Liver (tissue), 9 donors: ENCODE data around the gene DNTT. TPM values are rescaled to one million over a fixed set of nuclear protein-coding genes. Genes with fewer than 3 reads are reported as not detected.

Experiments
- DNase-seq: peaks from one replicate; pipeline ENCODE4 v3.0.0-alpha.2; 2017; ENCODE audit warnings: low spot score
- H3K27ac ChIP-seq, 2 donors: one replicate each; pipeline ENCODE4 v1.7.0; 2013; ENCODE audit warnings: inconsistent platforms in 2 of 2, low read length in 2 of 2, control low read depth in 1 of 2, low read depth in 1 of 2, mild to moderate bottlenecking in 1 of 2
- H3K27me3 ChIP-seq, 4 donors: one replicate each; pipeline versions ENCODE4 v1.6.1 to v1.7.0; 2013; ENCODE audit warnings: low read length in 3 of 4, inconsistent platforms in 1 of 4, mild to moderate bottlenecking in 1 of 4, moderate library complexity in 1 of 4; ENCODE audit not compliant: control insufficient read depth in 4 of 4, insufficient read depth in 4 of 4
- H3K36me3 ChIP-seq, 4 donors: one replicate each; pipeline versions ENCODE4 v1.6.1 to v1.7.0; 2013; ENCODE audit warnings: low read length in 3 of 4, mild to moderate bottlenecking in 3 of 4, low read depth in 1 of 4, moderate library complexity in 1 of 4; ENCODE audit not compliant: control insufficient read depth in 4 of 4, insufficient read depth in 3 of 4
- H3K4me1 ChIP-seq, 4 donors: one replicate each; pipeline versions ENCODE4 v1.6.1 to v1.7.0; 2013; ENCODE audit warnings: low read length in 3 of 4, mild to moderate bottlenecking in 3 of 4, moderate library complexity in 1 of 4; ENCODE audit not compliant: control insufficient read depth in 4 of 4, insufficient read depth in 4 of 4
- H3K4me3 ChIP-seq, 3 donors: one replicate each; pipeline versions ENCODE4 v1.6.1 to v1.7.0; 2013; ENCODE audit warnings: low read length in 3 of 3, control low read depth in 1 of 3, low read depth in 1 of 3, mild to moderate bottlenecking in 1 of 3
- H3K9ac ChIP-seq, 2 donors: one replicate each; pipeline ENCODE4 v1.7.0; 2013; ENCODE audit warnings: low read length in 2 of 2, mild to moderate bottlenecking in 2 of 2, moderate library complexity in 2 of 2, control low read depth in 1 of 2, low read depth in 1 of 2
- H3K9me3 ChIP-seq, 4 donors: one replicate each; pipeline versions ENCODE4 v1.6.1 to v1.7.0; 2013; ENCODE audit warnings: low read length in 3 of 4; ENCODE audit not compliant: control insufficient read depth in 4 of 4
- EGR1 ChIP-seq, 2 donors: IDR thresholded peaks; 2 replicates each; pipeline ENCODE4 v1.6.1; 2016 to 2018; ENCODE audit warnings: antibody characterized with exemption in 2 of 2, low read depth in 2 of 2
- FOXA1 ChIP-seq: IDR thresholded peaks from 2 replicates; pipeline ENCODE4 v1.6.1; 2016; ENCODE audit warnings: antibody characterized with exemption
- FOXA2 ChIP-seq: IDR thresholded peaks from 2 replicates; pipeline ENCODE4 v1.6.1; 2016; ENCODE audit warnings: antibody characterized with exemption
- GABPA ChIP-seq, 2 donors: IDR thresholded peaks in 1 of 2; conservative IDR thresholded peaks in 1 of 2; 2 replicates each; pipeline ENCODE4 v1.6.1; 2016; ENCODE audit warnings: antibody characterized with exemption in 2 of 2, mild to moderate bottlenecking in 1 of 2, moderate library complexity in 1 of 2
- HNF4A ChIP-seq, 2 donors: conservative IDR thresholded peaks; 2 replicates each; pipeline ENCODE4 v1.6.1; 2016; ENCODE audit warnings: antibody characterized with exemption in 2 of 2, mild to moderate bottlenecking in 2 of 2
- HNF4G ChIP-seq: IDR thresholded peaks from 2 replicates; pipeline ENCODE4 v1.6.1; 2016; ENCODE audit warnings: antibody characterized with exemption
- JUND ChIP-seq, 2 donors: IDR thresholded peaks; 2 replicates each; pipeline ENCODE4 v1.6.1; 2016; ENCODE audit warnings: antibody characterized with exemption in 2 of 2
- NR2F2 ChIP-seq: IDR thresholded peaks from 2 replicates; pipeline ENCODE4 v1.6.1; 2016; ENCODE audit warnings: antibody characterized with exemption
- RAD21 ChIP-seq, 2 donors: IDR thresholded peaks; 2 replicates each; pipeline ENCODE4 v1.6.1; 2016; ENCODE audit warnings: antibody characterized with exemption in 2 of 2, mild to moderate bottlenecking in 2 of 2
- RXRA ChIP-seq, 2 donors: IDR thresholded peaks; 2 replicates each; pipeline ENCODE4 v1.6.1; 2017 to 2018; ENCODE audit warnings: antibody characterized with exemption in 2 of 2, mild to moderate bottlenecking in 1 of 2
- SP1 ChIP-seq: IDR thresholded peaks from 2 replicates; pipeline ENCODE4 v1.6.1; 2018; ENCODE audit warnings: antibody characterized with exemption, mild to moderate bottlenecking
- TAF1 ChIP-seq: conservative IDR thresholded peaks from 2 replicates; pipeline ENCODE4 v1.6.1; 2016; ENCODE audit warnings: antibody characterized with exemption, mild to moderate bottlenecking
- YY1 ChIP-seq: IDR thresholded peaks from 2 replicates; pipeline ENCODE4 v1.6.1; 2016; ENCODE audit warnings: antibody characterized with exemption, mild to moderate bottlenecking
- WGBS: extraction: QIAGEN DNeasy Blood & Tissue Kit; methylation state at CpG from one replicate; pipeline ENCODE4 v1.1.7; 2013; 5-methylcytosine and 5-hydroxymethylcytosine counted together
- polyA plus RNA-seq, 2 donors: library from polyadenylated mRNA; stranded (reverse) in 1 of 2; unstranded in 1 of 2; fragments of 200-250 nt in 1 of 2; fragments of >200 nt in 1 of 2; fragmentation: Nextera tagmentation in 1 of 2; extraction: Ambion mirVana in 1 of 2; gene quantifications; one replicate each; pipeline versions ENCODE4 v1.2.1 to v1.2.3, GENCODE V29; 2013 to 2015
- total RNA-seq, 2 donors: library from RNA; depleted of rRNA; stranded (reverse); fragments of >200 nt; gene quantifications; one replicate each; pipeline ENCODE4 v1.2.3, GENCODE V29; 2014
- TF ChIP-seq, protein P1 (sequence below): IDR thresholded peaks from 2 replicates; pipeline ENCODE4 v1.6.1; 2016; ENCODE audit warnings: antibody characterized with exemption, mild to moderate bottlenecking
- TF ChIP-seq, protein P2 (sequence below): fragments of 150-350 bp; IDR thresholded peaks from 2 replicates; pipeline ENCODE4 v1.5.1; 2017; ENCODE audit warnings: improper control_type of control experiment, low read depth, low read length; ENCODE audit not compliant: missing input control
- TF ChIP-seq, protein P3 (sequence below): IDR thresholded peaks from 2 replicates; pipeline ENCODE4 v1.6.1; 2016; ENCODE audit warnings: antibody characterized with exemption
- TF ChIP-seq, protein P4 (sequence below): IDR thresholded peaks from 2 replicates; pipeline ENCODE4 v1.6.1; 2016; ENCODE audit warnings: antibody characterized with exemption
- TF ChIP-seq, protein P5 (sequence below): IDR thresholded peaks from 2 replicates; pipeline ENCODE4 v1.6.1; 2016; ENCODE audit warnings: antibody characterized with exemption
- donor health status: healthy.
- donor health status: healthy.
- donor health status: healthy.
- donor health status: healthy.
- donor health status: healthy.

The DNTT gene
- total and polyA plus RNA-seq, 4 donors, result 0.70 TPM; not detected in 3

DNA sequence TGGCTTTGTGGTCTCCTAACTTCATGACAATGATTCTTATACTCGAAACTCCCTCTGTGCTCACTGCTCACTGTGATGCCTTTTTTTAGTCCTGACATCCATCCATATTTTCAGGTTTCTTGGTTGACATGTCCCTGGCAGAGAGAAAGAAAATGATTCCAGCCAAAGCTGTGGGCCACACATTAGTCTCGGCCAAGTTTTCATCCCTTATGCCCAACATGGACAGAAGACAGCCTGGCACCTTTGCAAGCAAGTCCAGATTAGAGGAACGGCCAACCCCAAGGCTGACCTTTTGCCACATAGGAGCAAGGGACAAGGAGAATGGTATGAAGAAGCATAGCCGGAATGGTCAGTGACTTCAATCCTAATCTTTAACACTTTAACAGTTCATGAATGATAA is 63.2 kb downstream of the DNTT start:
- no peaks in the 10 kb centered on the region for H3K9me3 ChIP-seq
- no peaks in the 10 kb centered on the region for H3K4me1 ChIP-seq
- H3K4me3 ChIP-seq, result no peak overlapping the region
- WGBS, result 83% methylated on average over 4 of the region's 4 CpGs
- no peaks in the 10 kb centered on the region for H3K27me3 ChIP-seq
- DNase-seq, result no peak
- H3K36me3 ChIP-seq, result no peaks in the 10 kb centered on the region
- H3K9ac ChIP-seq, result no peak overlapping the region
- no peak for TF ChIP-seq SP1
- TF ChIP-seq TAF1, result no peak
- TF ChIP-seq, protein P1, sequence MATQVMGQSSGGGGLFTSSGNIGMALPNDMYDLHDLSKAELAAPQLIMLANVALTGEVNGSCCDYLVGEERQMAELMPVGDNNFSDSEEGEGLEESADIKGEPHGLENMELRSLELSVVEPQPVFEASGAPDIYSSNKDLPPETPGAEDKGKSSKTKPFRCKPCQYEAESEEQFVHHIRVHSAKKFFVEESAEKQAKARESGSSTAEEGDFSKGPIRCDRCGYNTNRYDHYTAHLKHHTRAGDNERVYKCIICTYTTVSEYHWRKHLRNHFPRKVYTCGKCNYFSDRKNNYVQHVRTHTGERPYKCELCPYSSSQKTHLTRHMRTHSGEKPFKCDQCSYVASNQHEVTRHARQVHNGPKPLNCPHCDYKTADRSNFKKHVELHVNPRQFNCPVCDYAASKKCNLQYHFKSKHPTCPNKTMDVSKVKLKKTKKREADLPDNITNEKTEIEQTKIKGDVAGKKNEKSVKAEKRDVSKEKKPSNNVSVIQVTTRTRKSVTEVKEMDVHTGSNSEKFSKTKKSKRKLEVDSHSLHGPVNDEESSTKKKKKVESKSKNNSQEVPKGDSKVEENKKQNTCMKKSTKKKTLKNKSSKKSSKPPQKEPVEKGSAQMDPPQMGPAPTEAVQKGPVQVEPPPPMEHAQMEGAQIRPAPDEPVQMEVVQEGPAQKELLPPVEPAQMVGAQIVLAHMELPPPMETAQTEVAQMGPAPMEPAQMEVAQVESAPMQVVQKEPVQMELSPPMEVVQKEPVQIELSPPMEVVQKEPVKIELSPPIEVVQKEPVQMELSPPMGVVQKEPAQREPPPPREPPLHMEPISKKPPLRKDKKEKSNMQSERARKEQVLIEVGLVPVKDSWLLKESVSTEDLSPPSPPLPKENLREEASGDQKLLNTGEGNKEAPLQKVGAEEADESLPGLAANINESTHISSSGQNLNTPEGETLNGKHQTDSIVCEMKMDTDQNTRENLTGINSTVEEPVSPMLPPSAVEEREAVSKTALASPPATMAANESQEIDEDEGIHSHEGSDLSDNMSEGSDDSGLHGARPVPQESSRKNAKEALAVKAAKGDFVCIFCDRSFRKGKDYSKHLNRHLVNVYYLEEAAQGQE, result no peak
- TF ChIP-seq HNF4A (conservative IDR thresholded peaks at IDR 0.05), result no peak
- TF ChIP-seq, protein P2, sequence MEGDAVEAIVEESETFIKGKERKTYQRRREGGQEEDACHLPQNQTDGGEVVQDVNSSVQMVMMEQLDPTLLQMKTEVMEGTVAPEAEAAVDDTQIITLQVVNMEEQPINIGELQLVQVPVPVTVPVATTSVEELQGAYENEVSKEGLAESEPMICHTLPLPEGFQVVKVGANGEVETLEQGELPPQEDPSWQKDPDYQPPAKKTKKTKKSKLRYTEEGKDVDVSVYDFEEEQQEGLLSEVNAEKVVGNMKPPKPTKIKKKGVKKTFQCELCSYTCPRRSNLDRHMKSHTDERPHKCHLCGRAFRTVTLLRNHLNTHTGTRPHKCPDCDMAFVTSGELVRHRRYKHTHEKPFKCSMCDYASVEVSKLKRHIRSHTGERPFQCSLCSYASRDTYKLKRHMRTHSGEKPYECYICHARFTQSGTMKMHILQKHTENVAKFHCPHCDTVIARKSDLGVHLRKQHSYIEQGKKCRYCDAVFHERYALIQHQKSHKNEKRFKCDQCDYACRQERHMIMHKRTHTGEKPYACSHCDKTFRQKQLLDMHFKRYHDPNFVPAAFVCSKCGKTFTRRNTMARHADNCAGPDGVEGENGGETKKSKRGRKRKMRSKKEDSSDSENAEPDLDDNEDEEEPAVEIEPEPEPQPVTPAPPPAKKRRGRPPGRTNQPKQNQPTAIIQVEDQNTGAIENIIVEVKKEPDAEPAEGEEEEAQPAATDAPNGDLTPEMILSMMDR, result no peak
- no peak for TF ChIP-seq HNF4G
- no peak for TF ChIP-seq FOXA2
- no peak for TF ChIP-seq YY1
- TF ChIP-seq RAD21 (IDR thresholded peaks at IDR 0.05), result no peak
- TF ChIP-seq, protein P3, sequence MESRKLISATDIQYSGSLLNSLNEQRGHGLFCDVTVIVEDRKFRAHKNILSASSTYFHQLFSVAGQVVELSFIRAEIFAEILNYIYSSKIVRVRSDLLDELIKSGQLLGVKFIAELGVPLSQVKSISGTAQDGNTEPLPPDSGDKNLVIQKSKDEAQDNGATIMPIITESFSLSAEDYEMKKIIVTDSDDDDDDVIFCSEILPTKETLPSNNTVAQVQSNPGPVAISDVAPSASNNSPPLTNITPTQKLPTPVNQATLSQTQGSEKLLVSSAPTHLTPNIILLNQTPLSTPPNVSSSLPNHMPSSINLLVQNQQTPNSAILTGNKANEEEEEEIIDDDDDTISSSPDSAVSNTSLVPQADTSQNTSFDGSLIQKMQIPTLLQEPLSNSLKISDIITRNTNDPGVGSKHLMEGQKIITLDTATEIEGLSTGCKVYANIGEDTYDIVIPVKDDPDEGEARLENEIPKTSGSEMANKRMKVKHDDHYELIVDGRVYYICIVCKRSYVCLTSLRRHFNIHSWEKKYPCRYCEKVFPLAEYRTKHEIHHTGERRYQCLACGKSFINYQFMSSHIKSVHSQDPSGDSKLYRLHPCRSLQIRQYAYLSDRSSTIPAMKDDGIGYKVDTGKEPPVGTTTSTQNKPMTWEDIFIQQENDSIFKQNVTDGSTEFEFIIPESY, result no peak
- no peak for TF ChIP-seq EGR1 (IDR thresholded peaks at IDR 0.05; ENCODE audit: low read depth in 2 of 2)
- no peak for TF ChIP-seq GABPA (IDR thresholded peaks at IDR 0.05 in 1 of 2, conservative IDR thresholded peaks at IDR 0.05 in 1 of 2)
- TF ChIP-seq, protein P4, sequence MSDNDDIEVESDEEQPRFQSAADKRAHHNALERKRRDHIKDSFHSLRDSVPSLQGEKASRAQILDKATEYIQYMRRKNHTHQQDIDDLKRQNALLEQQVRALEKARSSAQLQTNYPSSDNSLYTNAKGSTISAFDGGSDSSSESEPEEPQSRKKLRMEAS, result no peak
- TF ChIP-seq FOXA1, result no peak
- TF ChIP-seq, protein P5, sequence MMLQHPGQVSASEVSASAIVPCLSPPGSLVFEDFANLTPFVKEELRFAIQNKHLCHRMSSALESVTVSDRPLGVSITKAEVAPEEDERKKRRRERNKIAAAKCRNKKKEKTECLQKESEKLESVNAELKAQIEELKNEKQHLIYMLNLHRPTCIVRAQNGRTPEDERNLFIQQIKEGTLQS, result no peak
- TF ChIP-seq JUND (IDR thresholded peaks at IDR 0.05), result no peak
- no peak for TF ChIP-seq RXRA (IDR thresholded peaks at IDR 0.05)
- no peak for TF ChIP-seq NR2F2
- H3K27ac ChIP-seq, result no peak overlapping the region
